Measurements from ENCODE around the gene SH3RF3. TPM values are rescaled to one million over a fixed set of nuclear protein-coding genes. Genes with fewer than 3 reads are reported as not detected.

SH3RF3 gene
- total RNA-seq, 4 donors from 2014 or later, result 5.3 to 10.0 (median 8.0) TPM

GRCh38 chr2:109128048-109128615, 873 bp upstream of the SH3RF3 start:
- no peak for TF ChIP-seq CTCF (IDR thresholded peaks at IDR 0.05; ENCODE audit: low read depth)

GRCh38 chr2:109129356-109129920, 433 bp downstream of the SH3RF3 start:
- TF ChIP-seq CTCF (IDR thresholded peaks at IDR 0.05; ENCODE audit: low read depth), result no peak

GRCh38 chr2:109129921-109130722, 1.1 kb downstream of the SH3RF3 start:
- no peak for TF ChIP-seq CTCF (IDR thresholded peaks at IDR 0.05; ENCODE audit: low read depth)

- TF ChIP-seq CTCF (IDR thresholded peaks at IDR 0.05; ENCODE audit: low read depth), result no peak
Observed at GRCh38 chr2:109130723-109130995, 1.7 kb downstream of the SH3RF3 start.

GRCh38 chr2:109131777-109132176, 2.8 kb downstream of the SH3RF3 start:
- no peak for TF ChIP-seq CTCF (IDR thresholded peaks at IDR 0.05; ENCODE audit: low read depth)

- TF ChIP-seq CTCF (IDR thresholded peaks at IDR 0.05; ENCODE audit: low read depth), result no peak
Observed at GRCh38 chr2:109132626-109133025, 3.6 kb downstream of the SH3RF3 start.

GRCh38 chr2:109133746-109134145, 4.7 kb downstream of the SH3RF3 start:
- TF ChIP-seq CTCF (IDR thresholded peaks at IDR 0.05; ENCODE audit: low read depth), result no peak
